Left lobe of liver (tissue), 2 donors: Measurements from ENCODE around the gene ARMH1. TPM values are rescaled to one million over a fixed set of nuclear protein-coding genes. Genes with fewer than 3 reads are reported as not detected.
"Not testable (repeated sequence)": the region's sequence is repeated elsewhere in the genome, so short reads cannot be mapped to it uniquely, and the experiment has no call there.

ENCODE experiments used
- ATAC-seq: fragments of 200-7000 bp; cut with Tn5 transposase; one replicate; pipeline ENCODE4 v1.9.1; 2020; ENCODE audit warnings: mild to moderate bottlenecking, moderate library complexity
- DNase-seq: peaks from one replicate; pipeline ENCODE4 v3.0.0-alpha.2; 2020; ENCODE audit warnings: low spot score
- total RNA-seq: library from RNA; stranded (reverse); gene quantifications from one replicate; pipeline ENCODE4 v1.2.1, GENCODE V29; 2021
- donor health status: DM: no; HTN: no; CAD: no; lungs with moderate emphysema.
- donor health status: DM: no; HTN: yes; CAD: no.

Gene ARMH1
- total RNA-seq, 1 donor from 2014 or later, result 14.7 TPM

DNA sequence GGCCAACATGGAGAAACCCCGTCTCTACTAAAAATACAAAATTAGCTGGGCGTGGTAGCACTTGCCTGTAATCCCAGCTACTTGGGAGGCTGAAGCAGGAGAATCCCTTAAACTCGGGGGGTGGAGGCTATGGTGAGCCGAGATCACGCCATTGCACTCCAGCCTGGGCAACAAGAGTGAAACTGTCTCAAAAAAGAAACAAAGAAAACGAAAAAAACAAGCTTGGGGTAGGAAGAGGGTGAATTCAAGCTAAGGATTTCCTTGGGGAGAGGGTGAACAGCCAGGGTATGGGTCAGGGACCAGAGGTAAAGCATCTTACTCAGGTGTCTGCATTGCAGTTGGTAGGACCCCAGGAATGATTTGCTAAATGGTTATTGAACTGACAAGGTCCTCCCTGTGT is 91.9 kb downstream of the ARMH1 start:
- not testable (repeated sequence) for DNase-seq

More for the DNA sequence above, 91.9 kb downstream of the ARMH1 start:
- ATAC-seq, result not testable (repeated sequence)

Other genes with a start within 250 kb of the ARMH1 start
- 27.5 TPM for gene TMEM53, start 233 bp upstream of the ARMH1 start, total RNA-seq
- not detected for gene RNU5D-1, start 56.5 kb downstream of the ARMH1 start, total RNA-seq
- 0.73 TPM for gene KIF2C, start 65.1 kb downstream of the ARMH1 start, total RNA-seq
- gene RPS8, start 100.8 kb downstream of the ARMH1 start, total RNA-seq, result 471 TPM
- 0.10 TPM for gene BEST4, start 113.5 kb downstream of the ARMH1 start, total RNA-seq
- gene PLK3, start 125.7 kb downstream of the ARMH1 start, total RNA-seq, result 2.3 TPM
- 0.55 TPM for gene DYNLT4, start 132.6 kb downstream of the ARMH1 start, total RNA-seq
- gene BTBD19, start 133.8 kb downstream of the ARMH1 start, total RNA-seq, result 7.8 TPM
- gene PTCH2, start 168.5 kb downstream of the ARMH1 start, total RNA-seq, result 0.45 TPM